ENCODE data around the gene ACACA.

DNA sequence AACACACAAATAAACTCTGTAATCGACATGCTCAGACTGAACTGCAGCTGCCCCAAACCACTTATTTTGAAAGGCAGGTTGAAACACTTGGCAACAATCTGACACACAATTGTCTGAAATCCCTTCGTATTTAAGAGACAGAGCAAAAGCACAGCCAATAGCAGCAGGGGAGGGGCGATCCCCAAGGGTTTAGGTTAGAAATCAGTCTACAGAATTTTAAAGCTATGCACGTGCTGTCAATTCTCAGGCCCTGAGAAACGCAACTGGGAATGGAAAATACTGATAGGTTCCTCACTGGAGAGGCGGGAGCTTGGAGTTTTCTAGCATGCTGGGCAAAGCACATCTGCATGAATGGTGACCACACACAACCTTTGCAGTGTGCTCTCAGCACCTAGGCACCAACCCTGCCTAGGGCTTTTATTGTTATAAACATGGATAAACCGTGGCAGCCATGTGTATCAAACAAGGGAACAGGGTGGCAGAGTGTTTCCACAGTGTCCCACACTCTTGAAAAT is 289.9 kb downstream of the ACACA start:
- TF ChIP-seq, protein P1, sequence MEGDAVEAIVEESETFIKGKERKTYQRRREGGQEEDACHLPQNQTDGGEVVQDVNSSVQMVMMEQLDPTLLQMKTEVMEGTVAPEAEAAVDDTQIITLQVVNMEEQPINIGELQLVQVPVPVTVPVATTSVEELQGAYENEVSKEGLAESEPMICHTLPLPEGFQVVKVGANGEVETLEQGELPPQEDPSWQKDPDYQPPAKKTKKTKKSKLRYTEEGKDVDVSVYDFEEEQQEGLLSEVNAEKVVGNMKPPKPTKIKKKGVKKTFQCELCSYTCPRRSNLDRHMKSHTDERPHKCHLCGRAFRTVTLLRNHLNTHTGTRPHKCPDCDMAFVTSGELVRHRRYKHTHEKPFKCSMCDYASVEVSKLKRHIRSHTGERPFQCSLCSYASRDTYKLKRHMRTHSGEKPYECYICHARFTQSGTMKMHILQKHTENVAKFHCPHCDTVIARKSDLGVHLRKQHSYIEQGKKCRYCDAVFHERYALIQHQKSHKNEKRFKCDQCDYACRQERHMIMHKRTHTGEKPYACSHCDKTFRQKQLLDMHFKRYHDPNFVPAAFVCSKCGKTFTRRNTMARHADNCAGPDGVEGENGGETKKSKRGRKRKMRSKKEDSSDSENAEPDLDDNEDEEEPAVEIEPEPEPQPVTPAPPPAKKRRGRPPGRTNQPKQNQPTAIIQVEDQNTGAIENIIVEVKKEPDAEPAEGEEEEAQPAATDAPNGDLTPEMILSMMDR (conservative IDR thresholded peaks at IDR 0.05; ENCODE audit: low read depth, low read length), result no peak
- no peak for TF ChIP-seq EZH2 (IDR thresholded peaks at IDR 0.05; ENCODE audit: low read length, unreplicated experiment)
- TF ChIP-seq EZH2phosphoT487 (IDR thresholded peaks at IDR 0.05; ENCODE audit: borderline replicate concordance, low read length), result no peak
